A673 (cell line): ENCODE data around the gene SOX6. TPM values are rescaled to one million over a fixed set of nuclear protein-coding genes. Genes with fewer than 3 reads are reported as not detected.

Experiments
- BruUV-seq: library from RNA; stranded (reverse); fragments of 400-500 nt; replicated peaks from 2 replicates; lab custom pipeline; 2021; lab: Mats Ljungman, UMichigan
- CTCF ChIA-PET: fragments of 300-600 bp; sonication (Branson Sonifier 250); formaldehyde crosslinking; loops from one replicate; lab custom pipeline; 2022; ENCODE audit warnings: antibody characterized with exemption; lab: Charles Lee
- POLR2A ChIA-PET: fragments of 300-600 bp; sonication (Branson Sonifier 250); formaldehyde crosslinking; loops from one replicate; lab custom pipeline; 2022; ENCODE audit warnings: antibody characterized with exemption; ENCODE audit not compliant: low non-redundant PET; lab: Charles Lee
- DNase-seq: peaks from one replicate; pipeline ENCODE4 v3.0.0-alpha.2; 2015; ENCODE audit warnings: low spot score
- H3K27ac ChIP-seq: fragments of 200-600 bp; sonication (generic); 2 replicates; pipeline ENCODE4 v1.5.1; 2016; ENCODE audit warnings: mixed run types, low read depth, mild to moderate bottlenecking, mixed read lengths, antibody characterized with exemption, low read length; ENCODE audit not compliant: poor library complexity, severe bottlenecking
- H3K27me3 ChIP-seq: fragments of 200-600 bp; sonication (generic); replicated peaks from 2 replicates; pipeline ENCODE4 v1.6.1; 2017; ENCODE audit warnings: mixed run types, low read depth, mild to moderate bottlenecking, mixed read lengths, antibody characterized with exemption, low read length; ENCODE audit not compliant: insufficient read depth, poor library complexity
- H3K36me3 ChIP-seq: fragments of 200-600 bp; sonication (generic); 2 replicates; pipeline ENCODE4 v1.6.1; 2016; ENCODE audit warnings: mixed run types, mild to moderate bottlenecking, mixed read lengths, antibody characterized with exemption, low read length; ENCODE audit not compliant: insufficient read depth, poor library complexity, severe bottlenecking
- H3K4me1 ChIP-seq: fragments of 200-600 bp; sonication (generic); 2 replicates; pipeline ENCODE4 v1.6.1; 2017; ENCODE audit warnings: mixed run types, mild to moderate bottlenecking, mixed read lengths, antibody characterized with exemption, low read length; ENCODE audit not compliant: insufficient read depth, poor library complexity, severe bottlenecking
- H3K4me3 ChIP-seq: fragments of 200-600 bp; sonication (generic); 2 replicates; pipeline ENCODE4 v1.5.1; 2016; ENCODE audit warnings: low read depth, mixed run types, mild to moderate bottlenecking, mixed read lengths, low read length; ENCODE audit not compliant: poor library complexity, severe bottlenecking
- H3K9me3 ChIP-seq: fragments of 200-600 bp; sonication (generic); 2 replicates; pipeline ENCODE4 v1.6.1; 2016; ENCODE audit warnings: mixed run types, low read depth, mild to moderate bottlenecking, mixed read lengths, antibody characterized with exemption, low read length; ENCODE audit not compliant: poor library complexity, severe bottlenecking
- EZH2 ChIP-seq: fragments of 200-600 bp; sonication (generic); IDR thresholded peaks from 2 replicates; pipeline ENCODE4 v1.6.1; 2017; ENCODE audit warnings: borderline replicate concordance, low read depth, mild to moderate bottlenecking, mixed read lengths, antibody characterized with exemption, low read length; ENCODE audit not compliant: poor library complexity, severe bottlenecking
- intact Hi-C: fragments of 100-400 bp; cut with micrococcal nuclease; formaldehyde crosslinking; loops from one replicate; pipeline ENCODE4 v1.10.0; 2022; ENCODE audit not compliant: unreplicated experiment
- total RNA-seq: library from RNA; stranded (reverse); gene quantifications from 2 replicates; pipeline ENCODE4 v1.2.3, GENCODE V29; 2021
- TF ChIP-seq, protein P1 (sequence below): fragments of 300-800, 200-600 bp; sonication (generic); conservative IDR thresholded peaks from 2 replicates; pipeline ENCODE4 v1.5.1; 2017; ENCODE audit warnings: low read depth, mild to moderate bottlenecking, antibody characterized with exemption, low read length, moderate library complexity, mixed read lengths

Gene SOX6
- total RNA-seq, 1 experiment from 2014 or later, result 27.5 TPM

DNA sequence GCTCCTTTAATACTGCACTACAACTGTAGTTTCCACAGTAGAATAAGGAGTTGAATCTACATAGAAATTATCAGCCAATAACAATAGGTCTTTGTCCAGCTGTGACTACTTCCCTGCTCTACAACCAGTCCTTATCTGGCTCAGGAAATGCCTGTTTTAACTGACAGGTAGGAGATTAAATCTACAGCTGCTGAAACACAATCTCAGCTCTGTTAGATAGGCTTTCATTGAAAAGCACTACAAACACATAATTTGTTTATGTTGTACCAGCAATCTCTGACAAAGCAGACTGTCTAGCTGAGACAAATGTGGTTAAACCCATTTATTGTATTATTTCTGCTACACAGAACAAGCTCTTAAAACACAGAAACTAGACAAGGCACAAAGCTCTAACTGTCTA, 230.0 kb downstream of the SOX6 start:
- intact Hi-C loops, result no loop called here
- TF ChIP-seq, protein P1, sequence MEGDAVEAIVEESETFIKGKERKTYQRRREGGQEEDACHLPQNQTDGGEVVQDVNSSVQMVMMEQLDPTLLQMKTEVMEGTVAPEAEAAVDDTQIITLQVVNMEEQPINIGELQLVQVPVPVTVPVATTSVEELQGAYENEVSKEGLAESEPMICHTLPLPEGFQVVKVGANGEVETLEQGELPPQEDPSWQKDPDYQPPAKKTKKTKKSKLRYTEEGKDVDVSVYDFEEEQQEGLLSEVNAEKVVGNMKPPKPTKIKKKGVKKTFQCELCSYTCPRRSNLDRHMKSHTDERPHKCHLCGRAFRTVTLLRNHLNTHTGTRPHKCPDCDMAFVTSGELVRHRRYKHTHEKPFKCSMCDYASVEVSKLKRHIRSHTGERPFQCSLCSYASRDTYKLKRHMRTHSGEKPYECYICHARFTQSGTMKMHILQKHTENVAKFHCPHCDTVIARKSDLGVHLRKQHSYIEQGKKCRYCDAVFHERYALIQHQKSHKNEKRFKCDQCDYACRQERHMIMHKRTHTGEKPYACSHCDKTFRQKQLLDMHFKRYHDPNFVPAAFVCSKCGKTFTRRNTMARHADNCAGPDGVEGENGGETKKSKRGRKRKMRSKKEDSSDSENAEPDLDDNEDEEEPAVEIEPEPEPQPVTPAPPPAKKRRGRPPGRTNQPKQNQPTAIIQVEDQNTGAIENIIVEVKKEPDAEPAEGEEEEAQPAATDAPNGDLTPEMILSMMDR, result no peak
- no peak for TF ChIP-seq EZH2
- Histone ChIP-seq H3K27ac (peak overlapping the region; percentile 64), H3K9me3 (no peaks in the 10 kb centered on the region), H3K4me3 (no peak overlapping the region), H3K36me3 (no peaks in the 10 kb centered on the region), H3K27me3 (no peaks in the 10 kb centered on the region), H3K4me1 (peaks cover 25% of the 10 kb centered on the region)
- ChIA-PET CTCF (interaction anchor here (0.6 to 0.8 kb wide), 3 partner anchors 104 to 1191 kb away, joined by 3 to 4 read pairs (median 3); no protein-coding TSS in a partner anchor), POLR2A (no interaction called here)
- peak; percentile 58 for DNase-seq
- no TSS peak for BruUV-seq

DNA sequence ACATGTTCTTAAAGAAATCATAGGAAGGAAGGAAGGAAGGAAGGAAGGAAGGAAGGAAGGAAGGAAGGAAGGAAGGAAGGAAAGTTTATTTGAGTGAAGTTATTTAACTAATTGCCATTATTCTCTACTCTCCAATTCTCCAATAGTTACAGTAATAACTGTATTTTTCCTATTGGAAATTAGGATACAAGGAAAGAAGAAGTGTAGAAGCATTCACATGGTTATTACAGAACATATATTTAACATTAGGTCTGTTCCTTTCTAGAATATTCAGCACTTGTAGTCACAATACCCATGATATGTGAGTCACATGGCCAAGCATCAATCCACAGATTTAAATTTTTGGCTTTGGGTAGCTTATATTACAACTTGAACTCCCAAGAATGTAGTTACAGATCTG, 230.6 kb downstream of the SOX6 start:
- TF ChIP-seq, protein P1, result no peak
- TF ChIP-seq EZH2, result no peak
- CTCF ChIA-PET, result interaction anchor here (0.7 to 0.8 kb wide), 3 partner anchors 85 to 273 kb away, joined by 3 read pairs; no protein-coding TSS in a partner anchor
- POLR2A ChIA-PET, result no interaction called here
- Histone ChIP-seq H3K4me3 (no peak overlapping the region), H3K27me3 (no peaks in the 10 kb centered on the region), H3K4me1 (peaks cover 25% of the 10 kb centered on the region), H3K36me3 (no peaks in the 10 kb centered on the region), H3K9me3 (no peaks in the 10 kb centered on the region), H3K27ac (peak overlapping the region; percentile 64)
- BruUV-seq, result no TSS peak
- peak; percentile 57 for DNase-seq
- intact Hi-C loops, result no loop called here

DNA sequence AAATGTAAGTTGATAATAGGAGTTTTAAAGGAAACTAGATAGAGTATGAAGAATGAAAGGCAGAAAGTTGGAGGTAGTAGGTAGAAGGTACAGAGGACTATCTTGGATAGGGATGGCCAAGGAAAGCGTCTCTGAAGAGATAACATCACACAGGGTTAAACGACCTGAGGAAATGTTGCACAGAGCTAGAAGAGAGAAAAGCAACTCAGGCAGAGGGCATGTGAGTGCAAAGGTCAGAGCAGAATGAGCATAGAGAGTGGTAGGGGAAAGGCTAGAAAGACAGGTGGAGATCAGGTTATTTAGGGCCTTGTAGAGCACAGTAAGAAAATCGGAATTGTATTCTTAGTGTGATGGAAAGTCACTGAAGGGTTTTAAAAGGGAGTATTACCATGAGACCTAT, 232.0 kb downstream of the SOX6 start:
- peaks cover 30% of the 10 kb centered on the region for H3K4me1 ChIP-seq
- no peak for TF ChIP-seq EZH2
- TF ChIP-seq, protein P1, result no peak
- no TSS peak for BruUV-seq
- H3K27ac ChIP-seq, result no peak overlapping the region
- DNase-seq, result no peak
- no peaks in the 10 kb centered on the region for H3K36me3 ChIP-seq
- ChIA-PET POLR2A (no interaction called here), CTCF (no interaction called here)
- no peaks in the 10 kb centered on the region for H3K27me3 ChIP-seq
- no peaks in the 10 kb centered on the region for H3K9me3 ChIP-seq
- no peak overlapping the region for H3K4me3 ChIP-seq
- intact Hi-C loops, result no loop called here
